ENCODE data around the gene ANKMY2. TPM values are rescaled to one million over a fixed set of nuclear protein-coding genes. Genes with fewer than 3 reads are reported as not detected.
"Not testable (repeated sequence)": the region's sequence is repeated elsewhere in the genome, so short reads cannot be mapped to it uniquely, and the experiment has no call there.

The ANKMY2 gene
- total RNA-seq, 1 donor from 2014 or later = 28.0 TPM

- DNase-seq (ENCODE audit: low spot score) = not testable (repeated sequence)
Measured at GRCh38 chr7:16659854-16660497, 14.4 kb upstream of the ANKMY2 start.

- DNase-seq (ENCODE audit: low spot score) = no peak
Measured at GRCh38 chr7:16657656-16658279, 12.2 kb upstream of the ANKMY2 start.

GRCh38 chr7:16656141-16656540, 10.6 kb upstream of the ANKMY2 start:
- no peak for DNase-seq (ENCODE audit: low spot score)

- DNase-seq (ENCODE audit: low spot score) = no peak
Measured at GRCh38 chr7:16655394-16655793, 9.8 kb upstream of the ANKMY2 start.

GRCh38 chr7:16652888-16653287, 7.3 kb upstream of the ANKMY2 start:
- peak; percentile 38 for DNase-seq (ENCODE audit: low spot score)

- DNase-seq (ENCODE audit: low spot score) = no peak
Measured at GRCh38 chr7:16652240-16652583, 6.7 kb upstream of the ANKMY2 start.

GRCh38 chr7:16651396-16652239, 6.1 kb upstream of the ANKMY2 start:
- no peak for DNase-seq (ENCODE audit: low spot score)

GRCh38 chr7:16650266-16650665, 4.7 kb upstream of the ANKMY2 start:
- no peak for DNase-seq (ENCODE audit: low spot score)

GRCh38 chr7:16649196-16649595, 3.6 kb upstream of the ANKMY2 start:
- DNase-seq (ENCODE audit: low spot score) = no peak

GRCh38 chr7:16648551-16648950, 3.0 kb upstream of the ANKMY2 start:
- DNase-seq (ENCODE audit: low spot score) = no peak

- DNase-seq (ENCODE audit: low spot score) = no peak
Measured at GRCh38 chr7:16647435-16647960, 1.9 kb upstream of the ANKMY2 start.

GRCh38 chr7:16646472-16647072, 1.0 kb upstream of the ANKMY2 start:
- DNase-seq (ENCODE audit: low spot score) = no peak

GRCh38 chr7:16644636-16645592, 640 bp downstream of the ANKMY2 start:
- DNase-seq (ENCODE audit: low spot score) = peak; percentile 46

GRCh38 chr7:16644157-16644556, 1.4 kb downstream of the ANKMY2 start:
- DNase-seq (ENCODE audit: low spot score) = no peak

- no peak for DNase-seq (ENCODE audit: low spot score)
Measured at GRCh38 chr7:16638282-16639280, 7.0 kb downstream of the ANKMY2 start.

GRCh38 chr7:16637379-16637778, 8.2 kb downstream of the ANKMY2 start:
- no peak for DNase-seq (ENCODE audit: low spot score)

- DNase-seq (ENCODE audit: low spot score) = no peak
Measured at GRCh38 chr7:16636555-16637101, 8.9 kb downstream of the ANKMY2 start.

GRCh38 chr7:16634271-16634738, 11.2 kb downstream of the ANKMY2 start:
- DNase-seq (ENCODE audit: low spot score) = peak; percentile 20

GRCh38 chr7:16630654-16631053, 14.9 kb downstream of the ANKMY2 start:
- DNase-seq (ENCODE audit: low spot score) = no peak

Data from mucosa of gallbladder (tissue), 1 donor.